IMR-90 (cell line): ENCODE data around the gene YPEL4. TPM values are rescaled to one million over a fixed set of nuclear protein-coding genes. Genes with fewer than 3 reads are reported as not detected.

Experiments used
- ATAC-seq: fragments of 200-7000 bp; cut with Tn5 transposase; 2 replicates; pipeline ENCODE4 v1.9.1; 2020; ENCODE audit warnings: low read depth, mild to moderate bottlenecking, moderate library complexity
- BruUV-seq: library from RNA; stranded (reverse); fragments of 400-500 nt; replicated peaks from 2 replicates; lab custom pipeline; 2021; lab: Mats Ljungman, UMichigan
- CTCF ChIA-PET: fragments of 300-600 bp; formaldehyde crosslinking; extraction: SDS; loops from one replicate; lab custom pipeline; 2021; ENCODE audit warnings: antibody characterized with exemption; lab: Yijun Ruan, JAX
- POLR2A ChIA-PET: fragments of 300-600 bp; sonication (Branson Sonifier 250); formaldehyde crosslinking; loops from one replicate; lab custom pipeline; 2022; ENCODE audit warnings: antibody characterized with exemption; ENCODE audit not compliant: unreplicated experiment; lab: Charles Lee
- DNase-seq: peaks from one replicate; pipeline ENCODE4 v3.0.0; 2013
- H2AFZ ChIP-seq: replicated peaks from 2 replicates; pipeline ENCODE3; 2013; ENCODE audit warnings: low read length, mild to moderate bottlenecking; ENCODE audit not compliant: poor library complexity
- H2AK5ac ChIP-seq: 2 replicates; pipeline ENCODE4 v1.6.1; 2013; ENCODE audit warnings: low read depth, low read length, inconsistent platforms
- H2AK9ac ChIP-seq: replicated peaks from 2 replicates; pipeline ENCODE3; 2013; ENCODE audit warnings: mild to moderate bottlenecking, low read depth, low read length, moderate library complexity; ENCODE audit not compliant: poor library complexity
- H2BK120ac ChIP-seq: 2 replicates; pipeline ENCODE4 v1.6.1; 2013; ENCODE audit warnings: low read depth, low read length, inconsistent platforms
- H2BK15ac ChIP-seq: 3 replicates; pipeline ENCODE4 v1.6.1; 2013; ENCODE audit warnings: low read depth, low read length, inconsistent platforms
- H2BK20ac ChIP-seq: 2 replicates; pipeline ENCODE4 v1.6.1; 2013; ENCODE audit warnings: low read depth, mild to moderate bottlenecking, inconsistent platforms, low read length, moderate library complexity
- H2BK5ac ChIP-seq: 2 replicates; pipeline ENCODE4 v1.6.1; 2013; ENCODE audit warnings: mild to moderate bottlenecking, low read depth, low read length, inconsistent platforms; ENCODE audit not compliant: poor library complexity, severe bottlenecking
- H3K14ac ChIP-seq: replicated peaks from 2 replicates; pipeline ENCODE4 v1.6.1; 2013; ENCODE audit warnings: low read depth, low read length, inconsistent platforms
- H3K18ac ChIP-seq: 2 replicates; pipeline ENCODE4 v1.6.1; 2013; ENCODE audit warnings: low read depth, low read length, control low read depth
- H3K23ac ChIP-seq: 2 replicates; pipeline ENCODE4 v1.6.1; 2013; ENCODE audit warnings: low read depth, low read length, inconsistent platforms
- H3K27ac ChIP-seq: 2 replicates; pipeline ENCODE4 v1.5.1; 2013; ENCODE audit warnings: mild to moderate bottlenecking, control low read depth, low read length; ENCODE audit not compliant: insufficient read depth
- H3K27me3 ChIP-seq: 2 replicates; pipeline ENCODE4 v1.6.1; 2013; ENCODE audit warnings: low read length; ENCODE audit not compliant: control insufficient read depth, insufficient read depth
- H3K36me3 ChIP-seq: 2 replicates; pipeline ENCODE4 v1.6.1; 2013; ENCODE audit warnings: low read length, mixed read lengths; ENCODE audit not compliant: control insufficient read depth, insufficient read depth
- H3K4ac ChIP-seq: 2 replicates; pipeline ENCODE4 v1.6.1; 2013; ENCODE audit warnings: low read depth, low read length, inconsistent platforms
- H3K4me1 ChIP-seq: 2 replicates; pipeline ENCODE4 v1.6.1; 2013; ENCODE audit warnings: low read length, mixed read lengths; ENCODE audit not compliant: control insufficient read depth, insufficient read depth
- H3K4me2 ChIP-seq: 2 replicates; pipeline ENCODE4 v1.6.1; 2013; ENCODE audit warnings: low read depth, mild to moderate bottlenecking, control low read depth, low read length, moderate library complexity
- H3K4me3 ChIP-seq: 2 replicates; pipeline ENCODE4 v1.5.1; 2013; ENCODE audit warnings: low read depth, mild to moderate bottlenecking, control low read depth, low read length, moderate library complexity; ENCODE audit not compliant: insufficient read depth
- H3K56ac ChIP-seq: 2 replicates; pipeline ENCODE4 v1.6.1; 2013; ENCODE audit warnings: low read length, inconsistent platforms; ENCODE audit not compliant: insufficient read depth; ENCODE audit errors: extremely low read depth
- H3K79me1 ChIP-seq, 2 experiments: 2 replicates each; pipeline ENCODE4 v1.6.1; 2013; ENCODE audit warnings: low read length in 2 of 2, inconsistent platforms in 1 of 2, low read depth in 1 of 2
- H3K9ac ChIP-seq: 2 replicates; pipeline ENCODE4 v1.6.1; 2013; ENCODE audit warnings: low read depth, low read length, control low read depth
- H3K9me1 ChIP-seq: 2 replicates; pipeline ENCODE4 v1.6.1; 2013; ENCODE audit warnings: low read length, inconsistent platforms; ENCODE audit not compliant: insufficient read depth
- H3K9me3 ChIP-seq: 2 replicates; pipeline ENCODE4 v1.6.1; 2013; ENCODE audit warnings: low read length; ENCODE audit not compliant: control insufficient read depth, insufficient read depth
- H4K20me1 ChIP-seq: 2 replicates; pipeline ENCODE4 v1.6.1; 2013; ENCODE audit warnings: low read length, inconsistent platforms; ENCODE audit not compliant: insufficient read depth
- H4K5ac ChIP-seq: 2 replicates; pipeline ENCODE4 v1.6.1; 2013; ENCODE audit warnings: mild to moderate bottlenecking, low read depth, low read length, control low read depth
- H4K8ac ChIP-seq, 2 experiments: 2 replicates each; pipeline ENCODE4 v1.6.1; 2013; ENCODE audit warnings: low read depth in 2 of 2, low read length in 2 of 2, control low read depth in 1 of 2, inconsistent platforms in 1 of 2
- H4K91ac ChIP-seq: 2 replicates; pipeline ENCODE4 v1.6.1; 2013; ENCODE audit warnings: low read depth, low read length, inconsistent platforms; ENCODE audit not compliant: insufficient read depth
- BHLHE40 ChIP-seq: fragments of 150-350 bp; IDR thresholded peaks from 2 replicates; pipeline ENCODE4 v1.6.1; 2016; ENCODE audit warnings: mild to moderate bottlenecking, low read depth, low read length
- CHD1 ChIP-seq: IDR thresholded peaks from 2 replicates; pipeline ENCODE4 v1.6.1; 2012; ENCODE audit warnings: low read depth, low read length, improper control_type of control experiment
- CTCF ChIP-seq: conservative IDR thresholded peaks from 2 replicates; pipeline ENCODE4 v1.5.1; 2012; ENCODE audit warnings: mild to moderate bottlenecking, low read depth, low read length, improper control_type of control experiment
- FOS ChIP-seq: fragments of 150-350 bp; IDR thresholded peaks from 2 replicates; pipeline ENCODE4 v1.6.1; 2016; ENCODE audit warnings: low read depth, low read length
- MAFK ChIP-seq: IDR thresholded peaks from 2 replicates; pipeline ENCODE4 v1.6.1; 2012; ENCODE audit warnings: low read depth, low read length, improper control_type of control experiment
- MXI1 ChIP-seq: IDR thresholded peaks from 2 replicates; pipeline ENCODE4 v1.6.1; 2012; ENCODE audit warnings: low read depth, mild to moderate bottlenecking, low read length, moderate library complexity, borderline replicate concordance
- NFE2L2 ChIP-seq: fragments of 150-350 bp; IDR thresholded peaks from 2 replicates; pipeline ENCODE4 v1.6.1; 2016; ENCODE audit warnings: low read depth, mild to moderate bottlenecking, low read length
- POLR2A ChIP-seq: IDR thresholded peaks from 2 replicates; pipeline ENCODE4 v1.6.1; 2012; ENCODE audit warnings: mild to moderate bottlenecking, low read depth, low read length
- RAD21 ChIP-seq: IDR thresholded peaks from 2 replicates; pipeline ENCODE4 v1.6.1; 2012; ENCODE audit warnings: low read length, improper control_type of control experiment
- RCOR1 ChIP-seq: IDR thresholded peaks from 2 replicates; pipeline ENCODE4 v1.6.1; 2012; ENCODE audit warnings: mild to moderate bottlenecking, low read length, improper control_type of control experiment; ENCODE audit not compliant: insufficient replicate concordance
- RFX5 ChIP-seq: IDR thresholded peaks from 2 replicates; pipeline ENCODE4 v1.8.0; 2012; ENCODE audit warnings: low read depth, mild to moderate bottlenecking, low read length, moderate library complexity
- SMC3 ChIP-seq: fragments of 150-350 bp; IDR thresholded peaks from 2 replicates; pipeline ENCODE4 v1.6.1; 2016; ENCODE audit warnings: low read depth, mild to moderate bottlenecking, antibody characterized with exemption, low read length, moderate library complexity
- USF2 ChIP-seq: fragments of 150-350 bp; IDR thresholded peaks from 2 replicates; pipeline ENCODE4 v1.6.1; 2017; ENCODE audit warnings: mild to moderate bottlenecking, antibody characterized with exemption, low read length, low read depth
- WGBS, 2 experiments: methylation state at CpG; one replicate each; pipeline versions ENCODE4 v1.1.5 to v1.1.7; 2013; ENCODE audit warnings: missing lambda C conversion rate in 2 of 2; ENCODE audit not compliant: insufficient read length in 1 of 2; ENCODE audit errors: extremely low coverage in 2 of 2; 5-methylcytosine and 5-hydroxymethylcytosine counted together
- dilution Hi-C: fragments of 300-500 bp; cut with HindIII; formaldehyde crosslinking; loops from one replicate; pipeline ENCODE4 v1.14.3; 2018; ENCODE audit warnings: low sequenced_read_pairs; ENCODE audit not compliant: unreplicated experiment
- in situ Hi-C: fragments of 300-500 bp; cut with MboI; formaldehyde crosslinking; loops from 3 replicates; pipeline ENCODE4 v1.14.3; 2019; ENCODE audit warnings: low sequenced_read_pairs, inconsistent platforms, mixed read lengths
- intact Hi-C: fragments of 100-400 bp; cut with micrococcal nuclease; formaldehyde crosslinking; loops from 2 replicates; pipeline ENCODE4 v1.10.0; 2022
- polyA plus RNA-seq, 3 experiments: library from polyadenylated mRNA; depleted of rRNA; stranded (reverse); fragments of >200 nt; gene quantifications; 2 replicates each; pipeline ENCODE4 v1.2.3, GENCODE V29; 2012; ENCODE audit warnings: low replicate concordance in 1 of 3
- total RNA-seq: library from RNA; depleted of rRNA; stranded (reverse); fragments of >200 nt; gene quantifications from 2 replicates; pipeline ENCODE4 v1.2.3, GENCODE V29; 2012

Gene YPEL4
- total and polyA plus RNA-seq, 2 of the 4 experiments (the other 2 are of a cell fraction), result 0.18 to 0.79 TPM

- ATAC-seq, result no peak
- Histone ChIP-seq H3K56ac (no peak overlapping the region), H3K9ac (no peak overlapping the region), H3K79me1 (no peaks in the 10 kb centered on the region), H3K9me3 (peaks cover 4% of the 10 kb centered on the region; the same call in 1 of the 2 replicates), H4K20me1 (no peaks in the 10 kb centered on the region), H2BK20ac (no peak overlapping the region), H2BK15ac (no peak overlapping the region), H2BK120ac (no peak overlapping the region), H3K14ac (no peak overlapping the region), H3K23ac (no peak overlapping the region), H3K4me2 (no peak overlapping the region), H2BK5ac (no peak overlapping the region), H2AK5ac (no peak overlapping the region), H2AFZ (no peak overlapping the region), H3K36me3 (peaks cover 2% of the 10 kb centered on the region; the same call in 1 of the 2 replicates), H3K9me1 (no peaks in the 10 kb centered on the region), H3K18ac (no peak overlapping the region), H4K91ac (no peak overlapping the region), H4K8ac (no peak overlapping the region), H3K4ac (no peak overlapping the region), H3K4me1 (no peaks in the 10 kb centered on the region), H3K27me3 (no peaks in the 10 kb centered on the region; the same call in 1 of the 2 replicates), H3K4me3 (no peak overlapping the region), H3K27ac (no peak overlapping the region), H2AK9ac (no peak overlapping the region), H4K5ac (no peak overlapping the region)
- no CpG with 5 or more reads among the region's 2 CpGs for WGBS, 2 experiments
- dilution Hi-C loops (no loop called here), in situ Hi-C loops (no loop called here), intact Hi-C loops (no loop called here)
- TF ChIP-seq USF2 (no peak), BHLHE40 (no peak), RAD21 (no peak), CHD1 (no peak), MXI1 (no peak), SMC3 (no peak), NFE2L2 (no peak), CTCF (no peak), FOS (no peak), RFX5 (no peak), POLR2A (no peak), MAFK (no peak), RCOR1 (no peak)
- ChIA-PET CTCF (no interaction called here), POLR2A (no interaction called here)
- no peak for DNase-seq
- no TSS peak for BruUV-seq
These were observed 30.4 kb downstream of the YPEL4 start for GRCh38 chr11:57619331-57619730.
